Astrocyte (in vitro differentiated cells and primary cell): ENCODE results near the gene TBX2. TPM values are rescaled to one million over a fixed set of nuclear protein-coding genes. Genes with fewer than 3 reads are reported as not detected.

ENCODE experiments used
- DNase-seq: peaks from one replicate; pipeline ENCODE4 v3.0.0-alpha.2; 2010; ENCODE audit warnings: low read depth
- FAIRE-seq: peaks from 2 replicates; lab custom pipeline; 2011; peaks lifted over from hg19 to GRCh38; lab: Jason Lieb, UNC
- H2AFZ ChIP-seq: 2 replicates; pipeline ENCODE4 v1.6.0; 2012; ENCODE audit warnings: low read depth, low read length, inconsistent platforms
- H3K27ac ChIP-seq: 2 replicates; pipeline ENCODE4 v1.5.1; 2011; ENCODE audit warnings: low read depth, low read length, inconsistent platforms
- H3K27me3 ChIP-seq: 2 replicates; pipeline ENCODE4 v1.6.0; 2011; ENCODE audit warnings: low read length, inconsistent platforms; ENCODE audit not compliant: insufficient read depth
- H3K36me3 ChIP-seq: 2 replicates; pipeline ENCODE4 v1.5.1; 2011; ENCODE audit warnings: low read length, inconsistent platforms; ENCODE audit not compliant: insufficient read depth
- H3K4me1 ChIP-seq: 2 replicates; pipeline ENCODE4 v1.5.1; 2011; ENCODE audit warnings: low read length, inconsistent platforms; ENCODE audit not compliant: insufficient read depth
- H3K4me2 ChIP-seq: 2 replicates; pipeline ENCODE4 v1.6.0; 2012; ENCODE audit warnings: low read length, inconsistent platforms
- H3K4me3 ChIP-seq: 2 replicates; pipeline ENCODE4 v1.5.1; 2011; ENCODE audit warnings: low read depth, mild to moderate bottlenecking, low read length, inconsistent platforms; ENCODE audit not compliant: insufficient read depth
- H3K79me2 ChIP-seq: 2 replicates; pipeline ENCODE4 v1.6.0; 2012; ENCODE audit warnings: mild to moderate bottlenecking, low read length, inconsistent platforms; ENCODE audit not compliant: insufficient read depth
- H3K9ac ChIP-seq: 2 replicates; pipeline ENCODE4 v1.6.0; 2012; ENCODE audit warnings: mild to moderate bottlenecking, low read length, inconsistent platforms
- H3K9me3 ChIP-seq: 2 replicates; pipeline ENCODE4 v1.5.1; 2012; ENCODE audit warnings: low read depth, mild to moderate bottlenecking, low read length, inconsistent platforms; ENCODE audit not compliant: insufficient read depth
- H4K20me1 ChIP-seq: 2 replicates; pipeline ENCODE4 v1.6.0; 2012; ENCODE audit warnings: low read length, inconsistent platforms; ENCODE audit not compliant: insufficient read depth
- H3K27ac Mint-ChIP-seq: one replicate; pipeline ENCODE4 v1.8.0; 2021; ENCODE audit warnings: mild to moderate bottlenecking, mixed read lengths; ENCODE audit not compliant: unreplicated experiment
- H3K27me3 Mint-ChIP-seq: one replicate; pipeline ENCODE4 v1.8.0; 2021; ENCODE audit warnings: low read depth, mixed read lengths; ENCODE audit not compliant: unreplicated experiment
- H3K36me3 Mint-ChIP-seq: one replicate; pipeline ENCODE4 v1.8.0; 2021; ENCODE audit warnings: low read depth, mixed read lengths; ENCODE audit not compliant: unreplicated experiment
- H3K4me1 Mint-ChIP-seq: one replicate; pipeline ENCODE4 v1.8.0; 2021; ENCODE audit warnings: low read depth, mixed read lengths; ENCODE audit not compliant: unreplicated experiment
- H3K4me3 Mint-ChIP-seq: one replicate; pipeline ENCODE4 v1.8.0; 2021; ENCODE audit warnings: mild to moderate bottlenecking, moderate library complexity, mixed read lengths; ENCODE audit not compliant: unreplicated experiment
- H3K9me3 Mint-ChIP-seq: one replicate; pipeline ENCODE4 v1.8.0; 2021; ENCODE audit warnings: mild to moderate bottlenecking, mixed read lengths; ENCODE audit not compliant: unreplicated experiment
- CTCF ChIP-seq: IDR thresholded peaks from 2 replicates; pipeline ENCODE4 v1.5.1; 2011; ENCODE audit warnings: low read depth, mild to moderate bottlenecking, inconsistent platforms, low read length, moderate library complexity; ENCODE audit not compliant: insufficient read depth
- EZH2 ChIP-seq: IDR thresholded peaks from 2 replicates; pipeline ENCODE4 v1.6.1; 2012; ENCODE audit warnings: mild to moderate bottlenecking, low read length, inconsistent platforms; ENCODE audit not compliant: insufficient read depth
- total RNA-seq: library from RNA; stranded (reverse); gene quantifications from 2 replicates; pipeline ENCODE4 v1.2.1, GENCODE V29; 2021

TBX2 gene
- total RNA-seq, 1 donor from 2014 or later, result 0.50 TPM

- Histone ChIP-seq H4K20me1 (no peaks in the 10 kb centered on the region), H3K4me3 (no peak overlapping the region), H3K4me2 (no peak overlapping the region), H3K27me3 (peaks cover 23% of the 10 kb centered on the region), H3K4me1 (peaks cover 14% of the 10 kb centered on the region), H3K27ac (no peak overlapping the region), H3K9ac (no peak overlapping the region), H3K36me3 (no peaks in the 10 kb centered on the region), H2AFZ (no peak overlapping the region), H3K9me3 (no peaks in the 10 kb centered on the region), H3K79me2 (peaks cover 16% of the 10 kb centered on the region)
- DNase-seq (no peak), FAIRE-seq (no peak)
- Mint-ChIP-seq H3K4me1 (peaks cover 4% of the 10 kb centered on the region), H3K36me3 (peaks cover 4% of the 10 kb centered on the region), H3K9me3 (peaks cover 30% of the 10 kb centered on the region), H3K27ac (peak overlapping the region; percentile 19), H3K4me3 (no peak overlapping the region), H3K27me3 (peaks cover 61% of the 10 kb centered on the region)
- TF ChIP-seq EZH2 (no peak), CTCF (no peak)
These were observed 4.8 kb upstream of the TBX2 start for GRCh38 chr17:61394630-61395408.

GRCh38 chr17:61395409-61395982 lies 4.1 kb upstream of the TBX2 start:
- FAIRE-seq, result no peak
- no peak overlapping the region for H3K27ac ChIP-seq

More at GRCh38 chr17:61395409-61395982, 4.1 kb upstream of the TBX2 start:
- peaks cover 4% of the 10 kb centered on the region for H3K4me1 Mint-ChIP-seq
- Histone ChIP-seq H3K4me1 (peaks cover 14% of the 10 kb centered on the region), H2AFZ (peak overlapping the region; percentile 4), H3K4me2 (peak overlapping the region; percentile 41), H3K27me3 (peaks cover 23% of the 10 kb centered on the region), H3K79me2 (peaks cover 16% of the 10 kb centered on the region), H3K9me3 (no peaks in the 10 kb centered on the region), H3K4me3 (no peak overlapping the region), H3K9ac (no peak overlapping the region), H4K20me1 (no peaks in the 10 kb centered on the region), H3K36me3 (no peaks in the 10 kb centered on the region)
- no peak for DNase-seq
- H3K36me3 Mint-ChIP-seq, result peaks cover 4% of the 10 kb centered on the region
- peak; percentile 23 for TF ChIP-seq EZH2
- TF ChIP-seq CTCF, result no peak
- peaks cover 30% of the 10 kb centered on the region for H3K9me3 Mint-ChIP-seq
- H3K4me3 Mint-ChIP-seq, result no peak overlapping the region
- peak overlapping the region; percentile 19 for H3K27ac Mint-ChIP-seq
- peaks cover 60% of the 10 kb centered on the region for H3K27me3 Mint-ChIP-seq
